ENCODE results near the gene LGALS12.
"Not testable (repeated sequence)": the region's sequence is repeated elsewhere in the genome, so short reads cannot be mapped to it uniquely, and the experiment has no call there.

LGALS12 gene

DNA sequence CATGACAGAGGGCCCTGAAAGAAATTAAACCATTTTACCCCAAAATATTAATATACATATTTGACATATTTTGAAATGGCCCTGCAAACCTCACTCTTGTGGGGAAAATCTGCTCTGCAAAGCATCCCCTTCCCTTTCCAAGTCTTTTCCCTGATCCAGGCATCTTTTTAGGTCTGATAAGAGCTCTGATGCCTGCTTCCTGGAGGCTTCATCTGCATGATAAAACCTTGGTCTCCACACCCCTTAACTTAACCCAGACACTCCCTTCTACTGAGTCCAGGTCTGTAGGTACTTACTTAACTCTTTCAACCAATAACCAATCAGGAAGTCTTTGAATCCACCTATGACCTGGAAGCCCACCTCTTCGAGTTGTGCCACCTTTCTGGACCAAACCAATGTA lies 1.8 kb upstream of the LGALS12 start:
- no peak for DNase-seq (ENCODE audit: low spot score)

DNA sequence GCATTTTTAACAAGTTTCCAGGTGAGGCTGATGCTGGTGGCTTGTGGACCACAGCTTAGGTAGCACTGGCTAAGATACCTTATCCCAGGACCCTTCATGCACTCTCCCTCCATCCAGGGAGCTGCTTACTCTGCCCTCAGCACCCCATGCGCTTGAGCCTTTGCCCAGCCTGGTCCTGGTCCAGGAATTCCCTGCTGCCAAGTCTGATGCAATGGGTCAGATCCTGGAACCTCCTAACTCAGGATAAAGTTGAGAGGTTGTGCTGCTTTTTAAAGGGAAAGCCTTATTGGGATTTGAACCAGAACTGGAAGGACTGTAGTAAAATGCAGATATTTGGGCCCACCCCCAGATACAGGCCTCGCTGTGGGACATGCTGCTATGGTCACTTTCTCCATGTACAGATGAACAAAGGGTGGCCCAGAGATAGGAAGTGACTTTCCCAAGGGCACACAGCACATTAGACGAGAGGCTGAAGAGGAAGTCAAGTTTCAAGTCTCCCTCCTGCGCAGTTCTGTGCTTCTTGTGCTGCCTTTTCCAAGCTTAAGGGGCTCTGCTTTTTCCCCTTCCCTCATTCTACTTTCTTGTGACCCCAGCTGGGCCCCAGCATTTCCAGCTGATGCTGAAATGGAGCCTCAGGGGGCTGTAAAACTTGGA lies 824 bp upstream of the LGALS12 start:
- DNase-seq (ENCODE audit: low spot score), result no peak

DNA sequence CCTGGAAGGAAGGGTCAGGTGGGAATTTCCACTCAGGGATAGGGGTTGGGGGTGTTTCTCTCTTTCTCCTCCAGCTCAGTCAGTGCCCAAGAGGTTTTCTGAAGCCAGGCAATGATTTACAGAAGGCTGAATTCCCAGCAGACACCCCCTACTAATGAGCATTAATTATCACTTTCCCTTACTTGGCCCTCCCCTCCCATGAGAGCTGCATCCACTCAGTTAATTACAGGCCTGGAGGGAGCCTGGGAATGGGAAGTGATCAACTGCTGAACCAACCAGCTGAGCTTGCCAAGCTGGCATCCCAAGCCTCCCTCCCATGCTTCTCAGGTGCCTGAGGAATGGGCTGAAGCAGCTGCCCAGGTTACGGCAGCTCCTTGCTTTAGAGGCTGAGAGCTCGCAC lies 992 bp downstream of the LGALS12 start:
- DNase-seq (ENCODE audit: low spot score), result no peak

DNA sequence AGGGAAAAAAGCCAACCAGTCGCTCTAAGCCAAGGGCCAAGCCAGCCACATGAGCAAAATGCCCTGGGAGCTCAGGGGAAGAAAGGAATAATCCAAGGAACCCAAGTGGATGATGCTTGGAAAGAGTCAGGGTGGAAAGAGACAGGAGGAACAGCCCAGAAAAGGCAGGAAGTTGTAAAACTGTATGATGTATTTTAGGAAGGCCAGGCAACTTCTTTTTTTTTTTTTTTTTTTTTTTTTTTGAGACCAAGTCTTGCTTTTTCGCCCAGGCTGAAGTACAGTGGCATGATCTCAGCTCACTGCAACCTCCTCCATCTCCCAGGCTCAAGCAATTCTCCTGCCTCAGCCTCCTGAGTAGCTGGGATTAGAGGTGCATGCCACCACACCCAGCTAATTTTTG lies 1.6 kb downstream of the LGALS12 start:
- no peak for DNase-seq (ENCODE audit: low spot score)

DNA sequence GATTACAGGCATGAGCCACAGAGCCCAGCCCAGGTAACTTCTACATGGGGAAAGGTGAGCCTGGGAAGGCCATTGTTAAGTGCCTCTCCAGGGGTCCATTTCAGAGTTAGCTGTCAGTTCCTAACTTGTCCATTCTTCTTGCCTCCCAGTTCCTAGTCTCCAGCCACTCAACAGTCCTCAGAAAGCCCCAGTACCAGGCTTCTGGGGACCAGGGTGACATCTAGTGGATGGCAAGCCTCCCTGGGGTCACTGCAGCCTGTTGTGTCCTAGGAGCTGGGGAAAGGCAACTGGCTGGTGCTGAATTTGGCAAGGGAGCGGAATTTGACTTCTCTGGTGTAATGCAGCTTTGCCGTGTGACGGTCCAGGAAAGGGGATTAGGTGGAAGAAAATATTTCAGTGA lies 2.1 kb downstream of the LGALS12 start:
- DNase-seq (ENCODE audit: low spot score), result peak; percentile 7

DNA sequence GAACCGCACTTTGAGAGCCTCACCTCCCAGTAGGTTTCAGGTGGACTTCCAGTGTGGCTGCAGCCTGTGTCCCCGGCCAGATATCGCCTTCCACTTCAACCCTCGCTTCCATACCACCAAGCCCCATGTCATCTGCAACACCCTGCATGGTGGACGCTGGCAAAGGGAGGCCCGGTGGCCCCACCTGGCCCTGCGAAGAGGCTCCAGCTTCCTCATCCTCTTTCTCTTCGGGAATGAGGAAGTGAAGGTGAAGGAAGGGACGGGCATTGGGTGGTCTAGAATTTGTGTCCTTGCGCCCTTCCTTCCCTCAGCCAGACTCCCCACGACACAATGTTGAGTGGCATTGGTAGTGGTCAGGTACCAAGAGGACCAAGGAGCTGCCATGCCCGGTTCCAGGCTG lies 2.9 kb downstream of the LGALS12 start:
- no peak for DNase-seq (ENCODE audit: low spot score)

DNA sequence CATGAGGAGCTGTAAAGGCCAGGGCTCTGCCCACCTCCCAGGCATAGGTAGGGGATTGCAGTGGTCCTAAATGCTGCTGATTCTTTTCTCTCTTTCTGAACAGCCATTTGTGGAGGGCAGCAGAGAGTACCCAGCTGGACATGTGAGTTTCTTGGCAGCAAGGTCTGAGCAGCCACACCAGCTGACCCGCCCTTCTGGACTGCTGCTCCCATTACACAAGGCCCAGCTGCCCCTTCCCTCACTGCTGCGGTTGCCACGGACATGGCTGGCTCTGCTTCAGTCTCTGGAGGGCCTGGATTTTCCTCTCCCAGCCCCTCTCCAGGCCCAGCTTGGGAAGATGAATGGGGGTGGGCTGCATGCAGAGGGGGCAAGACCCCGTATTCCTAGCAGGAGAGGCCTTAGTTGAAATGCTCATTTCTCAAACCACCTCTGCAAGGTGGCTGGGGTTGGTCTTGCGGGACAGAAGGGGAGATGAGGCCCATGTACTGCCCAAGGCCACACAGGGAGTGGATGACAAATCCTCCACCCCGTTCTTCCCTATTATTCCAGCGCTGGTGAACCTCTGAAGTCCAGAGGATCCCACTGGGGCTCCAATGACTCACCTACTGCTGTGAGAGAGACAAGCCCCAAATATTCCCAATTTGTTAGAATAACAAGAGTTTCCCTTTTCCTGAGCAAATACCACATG lies 4.6 kb downstream of the LGALS12 start:
- DNase-seq (ENCODE audit: low spot score), result no peak

DNA sequence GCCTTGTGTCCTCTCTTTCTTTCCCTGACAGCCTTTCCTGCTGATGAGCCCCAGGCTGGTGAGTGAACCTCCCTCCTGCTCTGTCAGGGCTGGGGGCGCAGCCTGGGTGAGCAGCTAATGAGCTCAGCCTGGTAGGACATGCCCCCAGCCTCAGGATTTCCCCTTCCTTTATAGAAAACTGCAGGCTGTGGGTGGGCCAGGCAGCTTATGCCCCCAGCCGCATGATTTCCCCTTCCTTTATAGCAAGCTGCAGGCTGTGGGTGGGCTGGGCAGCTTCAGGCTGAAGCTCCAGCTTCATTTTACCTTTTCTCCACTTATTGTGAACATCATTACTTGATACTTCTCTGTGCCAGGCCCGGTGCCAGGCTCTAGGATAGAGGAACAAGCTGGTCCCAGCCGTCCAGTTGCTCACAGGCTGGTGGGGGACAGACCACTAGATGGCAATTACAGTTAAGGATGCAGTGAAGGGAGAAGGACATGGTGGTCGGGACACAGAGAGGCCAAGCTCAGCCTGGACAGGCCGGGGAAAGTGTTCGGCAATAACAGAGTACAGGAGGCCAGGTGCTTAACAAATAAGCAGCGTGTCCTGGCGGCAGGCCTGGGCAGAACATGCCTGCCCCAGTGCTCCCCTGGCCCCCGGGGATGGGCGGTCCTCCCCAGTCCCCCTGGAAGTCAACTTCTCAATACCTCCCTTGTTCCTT lies 5.3 kb downstream of the LGALS12 start:
- no peak for DNase-seq (ENCODE audit: low spot score)

DNA sequence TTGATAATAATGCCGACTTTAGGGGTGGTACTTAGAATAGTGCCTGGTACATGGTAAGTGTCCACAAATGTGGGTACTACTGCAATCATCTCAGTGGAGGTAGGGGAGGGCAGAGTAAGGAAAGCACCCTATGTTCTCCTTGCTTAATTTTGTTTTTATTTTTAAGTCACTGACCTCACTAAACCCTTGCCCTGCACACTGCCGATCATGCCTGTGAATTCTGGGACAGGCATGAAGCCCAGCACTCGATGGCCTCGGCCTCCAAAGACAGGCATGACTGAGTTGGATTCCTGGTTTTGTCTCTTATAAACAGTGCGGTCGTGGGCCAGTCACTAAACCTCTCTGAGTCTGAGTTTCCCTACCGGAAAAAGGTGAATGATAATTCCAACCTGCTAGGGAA lies 6.9 kb downstream of the LGALS12 start:
- no peak for DNase-seq (ENCODE audit: low spot score)

DNA sequence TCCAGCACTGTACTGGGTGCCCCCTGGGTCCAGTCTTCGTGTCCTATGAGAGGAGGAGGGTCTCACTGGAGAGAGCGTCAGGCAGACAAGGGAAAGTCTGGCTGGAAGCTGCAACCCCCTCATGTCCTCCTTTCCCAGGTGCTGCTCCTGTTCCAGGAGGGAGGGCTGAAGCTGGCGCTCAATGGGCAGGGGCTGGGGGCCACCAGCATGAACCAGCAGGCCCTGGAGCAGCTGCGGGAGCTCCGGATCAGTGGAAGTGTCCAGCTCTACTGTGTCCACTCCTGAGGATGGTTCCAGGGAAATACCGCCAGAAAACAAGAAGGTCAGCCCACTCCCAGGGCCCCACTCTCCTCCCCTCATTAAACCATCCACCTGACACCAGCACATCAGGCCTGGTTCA lies 10.2 kb downstream of the LGALS12 start:
- DNase-seq (ENCODE audit: low spot score), result no peak

DNA sequence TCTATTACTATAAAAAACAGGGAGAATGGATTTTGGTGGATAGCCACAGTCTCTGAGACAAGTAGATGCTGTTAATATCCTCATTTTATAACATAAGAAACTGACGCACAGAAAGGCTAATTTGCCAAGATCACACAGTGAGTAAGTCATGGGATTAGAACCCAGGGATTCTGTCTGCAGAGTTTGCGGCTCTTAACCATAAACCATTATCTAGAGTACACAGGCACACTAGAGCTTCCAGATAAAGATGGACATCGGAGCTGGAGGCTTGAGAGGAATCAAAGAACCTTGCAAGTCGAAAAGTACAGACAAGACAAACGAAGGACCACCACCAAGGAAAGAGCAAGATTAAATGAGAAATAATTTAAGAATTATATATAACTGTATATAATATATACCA lies 11.3 kb downstream of the LGALS12 start:
- no peak for DNase-seq (ENCODE audit: low spot score)

DNA sequence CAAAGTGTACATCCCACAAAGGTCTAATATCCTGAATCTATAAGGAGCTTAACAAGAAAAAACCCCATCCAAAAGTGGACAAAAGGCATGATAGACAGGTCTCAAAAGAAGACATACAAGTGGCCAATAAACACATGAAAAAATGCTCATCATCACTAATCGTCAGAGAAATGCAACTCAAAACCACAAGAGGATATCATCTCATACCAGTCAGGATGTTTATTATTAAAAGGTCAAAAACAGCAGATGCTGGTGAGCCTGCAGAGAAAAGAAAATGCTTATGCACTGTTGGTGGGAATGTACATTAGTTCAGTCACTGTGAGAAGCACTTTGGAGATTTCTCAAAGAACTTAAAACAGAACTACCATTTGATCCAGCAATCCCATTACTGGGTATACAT lies 12.7 kb downstream of the LGALS12 start:
- no peak for DNase-seq (ENCODE audit: low spot score)

DNA sequence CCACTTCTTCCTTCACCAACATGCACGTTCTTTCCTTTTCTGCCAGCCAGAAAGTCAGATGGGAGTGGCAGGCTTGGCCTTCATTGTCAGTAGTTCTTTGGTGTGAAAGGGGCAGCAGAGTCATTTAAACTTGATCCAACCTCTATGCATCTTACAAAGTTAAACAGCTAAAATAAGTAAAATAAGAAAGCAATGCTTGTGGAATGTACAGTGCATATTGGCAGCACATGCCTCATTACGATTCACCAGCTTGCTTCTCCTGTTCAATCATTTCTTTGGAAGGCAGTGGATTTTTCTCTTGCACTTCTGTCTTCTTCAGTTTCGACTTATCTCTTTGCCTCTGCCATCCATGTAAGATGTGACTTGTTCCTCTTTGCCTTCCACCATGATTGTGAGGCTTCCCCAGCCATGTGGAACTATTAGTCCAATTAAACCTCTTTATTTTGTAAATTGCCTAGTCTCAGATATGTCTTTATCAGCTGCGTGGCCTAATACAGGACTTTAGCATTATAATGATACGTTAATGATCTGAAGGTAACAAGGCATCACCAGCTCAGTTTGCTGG lies 14.8 kb downstream of the LGALS12 start:
- DNase-seq (ENCODE audit: low spot score), result no peak

DNA sequence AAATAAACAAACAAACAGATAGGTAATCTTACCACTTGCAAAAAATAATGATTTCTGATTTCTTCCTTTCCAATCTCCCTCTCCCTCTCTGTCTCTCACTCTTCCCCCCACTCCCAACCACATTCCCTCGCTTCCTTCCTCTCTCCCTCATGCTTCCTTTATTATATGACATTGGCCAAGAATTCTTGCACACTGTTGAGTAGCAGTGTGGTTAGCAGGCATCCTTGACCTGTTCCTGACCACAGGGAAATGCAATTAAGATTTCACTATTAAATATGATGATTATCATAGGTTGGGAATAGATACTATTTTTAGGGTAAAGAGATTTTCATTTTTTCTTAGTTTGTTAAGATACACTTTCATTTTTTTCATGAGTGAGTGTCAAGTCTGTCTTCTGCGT lies 16.0 kb downstream of the LGALS12 start:
- no peak for DNase-seq (ENCODE audit: low spot score)

DNA sequence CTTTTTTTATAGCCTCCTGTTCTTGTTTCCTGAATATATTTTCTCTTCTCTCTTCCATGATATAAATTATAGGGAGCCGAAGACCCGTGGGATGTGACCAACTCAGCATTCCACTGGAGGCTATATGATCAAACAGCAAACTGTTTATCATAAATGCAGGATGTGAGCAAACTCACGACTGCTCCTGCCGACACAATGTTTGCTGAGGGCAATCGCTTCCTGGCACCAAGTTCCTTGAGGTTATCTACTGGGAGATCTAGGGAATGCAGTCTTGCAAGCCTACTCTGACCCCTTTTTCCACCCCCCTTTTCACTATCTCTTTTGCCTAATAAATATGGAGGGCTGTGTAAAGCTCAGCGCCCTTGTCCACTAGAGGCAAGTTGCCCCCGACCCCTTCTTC lies 17.3 kb downstream of the LGALS12 start:
- no peak for DNase-seq (ENCODE audit: low spot score)

DNA sequence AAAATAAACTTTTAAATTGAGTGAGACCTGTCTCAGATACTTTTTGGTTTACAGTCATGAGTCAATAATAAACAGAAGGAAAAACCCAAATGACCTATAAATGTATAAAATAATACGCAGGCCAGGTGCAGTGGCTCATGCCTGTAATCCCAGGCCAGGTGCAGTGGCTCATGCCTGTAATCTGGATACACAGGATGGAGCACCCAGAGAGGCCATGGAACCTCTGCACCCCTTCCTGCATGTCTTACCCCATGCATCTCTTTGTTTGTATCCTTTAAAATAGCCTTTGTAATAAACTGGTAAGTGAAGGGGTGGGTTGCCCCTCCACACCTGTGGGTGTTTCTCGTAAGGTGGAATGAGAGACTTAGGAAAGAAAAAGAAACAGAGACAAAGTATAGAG lies 21.8 kb downstream of the LGALS12 start:
- no peak for DNase-seq (ENCODE audit: low spot score)

DNA sequence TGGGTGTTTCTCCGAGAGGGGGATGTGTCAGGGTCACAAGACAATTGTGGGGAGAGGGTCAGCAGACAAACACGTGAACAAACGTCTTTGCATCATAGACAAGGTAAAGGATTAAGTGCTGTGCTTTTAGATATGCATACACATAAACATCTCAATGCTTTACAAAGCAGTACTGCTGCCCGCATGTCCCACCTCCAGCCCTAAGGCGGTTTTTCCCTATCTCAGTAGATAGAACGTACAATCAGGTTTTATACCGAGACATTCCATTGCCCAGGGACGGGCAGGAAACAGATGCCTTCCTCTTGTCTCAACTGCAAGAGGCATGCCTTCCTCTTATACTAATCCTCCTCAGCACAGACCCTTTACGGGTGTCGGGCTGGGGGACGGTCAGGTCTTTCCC lies 22.3 kb downstream of the LGALS12 start:
- DNase-seq (ENCODE audit: low spot score), result not testable (repeated sequence)

DNA sequence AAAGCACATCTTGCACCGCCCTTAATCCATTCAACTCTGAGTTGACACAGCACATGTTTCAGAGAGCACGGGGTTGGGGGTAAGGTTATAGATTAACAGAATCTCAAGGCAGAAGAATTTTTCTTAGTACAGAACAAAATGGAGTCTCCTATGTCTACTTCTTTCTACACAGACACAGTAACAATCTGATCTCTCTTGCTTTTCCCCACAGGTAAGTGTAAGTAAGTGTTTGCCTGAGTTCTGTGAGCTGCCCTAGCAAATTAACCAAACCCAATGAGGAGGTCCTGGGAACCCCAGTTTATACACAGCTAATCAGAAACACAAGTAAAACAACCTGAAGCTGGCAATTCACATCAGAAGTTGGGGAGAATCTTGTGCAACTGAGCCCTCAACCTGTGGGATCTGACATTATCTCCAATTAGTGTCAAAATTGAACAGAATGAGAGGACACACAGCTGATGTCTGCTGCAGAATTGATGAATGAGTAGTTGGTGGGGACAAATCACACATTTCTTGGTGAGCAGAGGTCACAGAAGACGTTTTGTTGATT lies 22.9 kb downstream of the LGALS12 start:
- DNase-seq (ENCODE audit: low spot score), result not testable (repeated sequence)

DNA sequence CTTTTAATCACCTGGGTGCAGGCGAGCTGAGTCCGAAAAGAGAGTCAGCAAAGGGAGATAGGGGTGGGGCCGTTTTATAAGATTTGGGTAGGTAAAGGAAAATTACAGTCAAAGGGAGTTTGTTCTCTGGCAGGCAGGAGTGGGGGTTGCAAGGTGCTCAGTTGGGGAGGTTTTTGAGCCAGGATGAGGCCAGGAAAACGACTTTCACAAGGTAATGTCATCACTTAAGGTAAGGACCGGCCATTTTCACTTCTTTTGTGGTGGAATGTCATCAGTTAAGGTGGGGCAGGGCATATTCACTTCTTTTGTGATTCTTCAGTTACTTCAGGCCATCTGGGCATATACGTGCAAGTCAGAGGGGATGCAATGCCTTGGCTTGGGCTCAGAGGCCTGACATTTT lies 23.5 kb downstream of the LGALS12 start:
- not testable (repeated sequence) for DNase-seq (ENCODE audit: low spot score)

DNA sequence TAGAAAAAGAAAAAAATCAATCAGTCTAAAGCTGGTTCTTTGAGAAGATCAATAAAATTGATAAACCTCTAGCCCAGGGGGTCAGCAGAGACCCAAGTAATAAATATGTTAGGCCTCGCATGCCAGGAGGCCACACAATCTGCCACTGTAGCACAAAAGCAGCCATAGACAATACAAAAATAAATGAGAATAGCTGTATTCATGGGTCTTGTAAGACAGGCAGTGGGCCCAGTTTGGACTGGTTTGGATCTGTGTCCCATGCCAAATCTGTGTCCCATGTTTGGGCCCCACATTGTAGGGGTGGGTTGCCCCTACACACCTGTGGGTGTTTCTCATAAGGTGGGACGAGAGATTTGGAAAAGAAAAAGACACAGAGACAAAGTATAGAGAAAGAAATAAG lies 24.1 kb downstream of the LGALS12 start:
- DNase-seq (ENCODE audit: low spot score), result no peak

DNA sequence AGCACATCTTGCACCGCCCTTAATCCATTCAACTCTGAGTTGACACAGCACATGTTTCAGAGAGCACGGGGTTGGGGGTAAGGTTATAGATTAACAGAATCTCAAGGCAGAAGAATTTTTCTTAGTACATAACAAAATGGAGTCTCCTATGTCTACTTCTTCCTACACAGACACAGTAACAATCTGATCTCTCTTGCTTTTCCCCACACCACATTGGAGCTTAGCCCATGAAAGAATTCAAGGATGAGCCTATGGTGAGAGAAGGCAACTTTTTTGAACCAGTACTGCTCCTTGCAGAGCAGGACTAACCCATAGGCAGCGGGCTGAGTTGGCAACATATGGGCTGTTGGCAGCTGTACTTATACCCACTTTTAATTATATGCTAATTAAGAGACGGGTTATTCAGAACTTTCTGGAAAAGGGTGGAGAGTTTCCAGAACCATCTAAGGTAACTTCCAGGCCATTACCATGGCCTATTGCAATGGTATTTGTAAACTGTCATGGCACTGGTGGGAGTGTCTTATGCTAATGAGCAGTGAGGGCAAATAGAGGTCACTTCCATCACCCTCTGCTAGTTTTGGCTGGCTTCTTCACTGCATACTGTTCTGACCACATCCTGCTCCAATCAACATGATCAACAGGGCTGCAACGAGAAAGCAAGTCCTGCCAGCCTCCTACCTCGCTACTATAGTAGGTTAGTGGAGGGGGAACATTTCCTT lies 25.3 kb downstream of the LGALS12 start:
- not testable (repeated sequence) for DNase-seq (ENCODE audit: low spot score)

DNA sequence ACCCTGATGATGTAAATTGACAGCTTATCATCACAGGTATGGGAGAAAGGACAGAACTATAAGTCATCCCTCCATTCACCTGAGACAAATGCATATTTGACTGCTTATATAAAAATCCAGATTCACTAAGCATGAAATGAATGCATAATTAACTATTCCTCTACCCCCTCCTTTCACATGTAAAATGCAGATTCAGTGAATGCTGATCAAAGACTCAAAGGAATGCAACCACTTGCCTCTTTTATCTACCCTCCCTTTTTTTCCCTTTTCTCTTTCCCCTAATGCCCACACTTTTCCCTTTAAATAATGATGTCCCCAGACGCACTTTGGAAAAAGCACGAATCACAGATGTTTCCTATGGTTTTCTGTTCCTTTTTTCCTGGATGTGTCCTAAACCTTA lies 26.2 kb downstream of the LGALS12 start:
- no peak for DNase-seq (ENCODE audit: low spot score)

Data from SK-N-DZ (cell line).